Stimulated activated CD4-positive, alpha-beta T cell treated with anti-CD3 and anti-CD28 coated beads, Interleukin-4, amount 100 ng/mL, for 48 hours (primary cell): ENCODE results near the gene RIMBP2.
"Not testable (repeated sequence)": the region's sequence is repeated elsewhere in the genome, so short reads cannot be mapped to it uniquely, and the experiment has no call there.

ENCODE experiments used
- DNase-seq, 2 donors: peaks; one replicate each; pipeline ENCODE4 v3.0.0-alpha.2; 2020; ENCODE audit warnings: low read depth in 2 of 2

Gene RIMBP2

GRCh38 chr12:130705178-130705822 lies 10.8 kb downstream of the RIMBP2 start:
- no peak for DNase-seq

- no peak for DNase-seq
Measured at GRCh38 chr12:130704606-130705005, 11.5 kb downstream of the RIMBP2 start.

- DNase-seq = no peak
Measured at GRCh38 chr12:130703733-130704375, 12.2 kb downstream of the RIMBP2 start.

GRCh38 chr12:130702966-130703732 lies 12.9 kb downstream of the RIMBP2 start:
- DNase-seq = no peak

- DNase-seq = no peak
Measured at GRCh38 chr12:130701402-130701744, 14.7 kb downstream of the RIMBP2 start.

- no peak for DNase-seq
Measured at GRCh38 chr12:130700492-130701401, 15.4 kb downstream of the RIMBP2 start.

- DNase-seq = no peak
Measured at GRCh38 chr12:130698106-130698505, 18.0 kb downstream of the RIMBP2 start.

- no peak for DNase-seq
Measured at GRCh38 chr12:130696379-130697100, 19.6 kb downstream of the RIMBP2 start.

- DNase-seq = no peak
Measured at GRCh38 chr12:130695061-130695460, 21.0 kb downstream of the RIMBP2 start.

- no peak for DNase-seq
Measured at GRCh38 chr12:130689408-130690405, 26.4 kb downstream of the RIMBP2 start.

- DNase-seq = not testable (repeated sequence)
Measured at GRCh38 chr12:130688999-130689398, 27.1 kb downstream of the RIMBP2 start.

- DNase-seq = no peak
Measured at GRCh38 chr12:130687796-130688778, 28.0 kb downstream of the RIMBP2 start.

- DNase-seq = no peak
Measured at GRCh38 chr12:130687190-130687589, 28.9 kb downstream of the RIMBP2 start.

GRCh38 chr12:130686511-130686991 lies 29.5 kb downstream of the RIMBP2 start:
- DNase-seq = no peak

- no peak for DNase-seq
Measured at GRCh38 chr12:130685850-130686249, 30.2 kb downstream of the RIMBP2 start.

- no peak for DNase-seq
Measured at GRCh38 chr12:130685250-130685787, 30.8 kb downstream of the RIMBP2 start.

- DNase-seq = no peak
Measured at GRCh38 chr12:130683811-130684210, 32.3 kb downstream of the RIMBP2 start.

GRCh38 chr12:130683080-130683479 lies 33.0 kb downstream of the RIMBP2 start:
- no peak for DNase-seq
